Posterior cingulate gyrus (tissue), 11 donors: ENCODE measurements around the gene XIRP1.
"Not testable (repeated sequence)": the region's sequence is repeated elsewhere in the genome, so short reads cannot be mapped to it uniquely, and the experiment has no call there.

ENCODE experiments used
- DNase-seq, 10 donors: peaks; one replicate each; pipeline versions ENCODE4 v3.0.0 to v3.0.0-alpha.2; 2020 to 2021; ENCODE audit warnings: mixed read lengths in 3 of 10
- intact Hi-C: fragments of 100-400 bp; cut with DNase I; formaldehyde crosslinking; loops from one replicate; pipeline ENCODE4 v1.15.1; 2023

The XIRP1 gene

DNA sequence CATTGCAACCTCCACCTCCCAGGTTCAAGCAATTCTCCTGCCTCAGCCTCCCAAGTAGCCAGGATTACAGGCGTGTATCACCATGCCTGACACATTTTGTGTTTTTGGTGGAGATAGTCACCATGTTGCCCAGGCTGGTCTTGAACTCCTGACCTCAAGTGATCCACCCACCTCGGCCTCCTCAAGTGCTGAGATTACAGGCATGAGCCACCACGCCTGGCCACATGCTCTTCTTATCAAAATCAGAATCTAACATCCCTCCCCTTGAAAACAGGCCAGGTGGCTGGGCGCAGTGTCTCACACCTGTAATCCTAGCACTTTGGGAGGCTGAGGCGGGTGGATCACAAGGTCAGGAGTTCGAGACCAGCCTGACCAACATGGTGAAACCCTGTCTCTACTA lies 21.5 kb downstream of the XIRP1 start:
- DNase-seq, intact Hi-C loops: not testable (repeated sequence)

DNA sequence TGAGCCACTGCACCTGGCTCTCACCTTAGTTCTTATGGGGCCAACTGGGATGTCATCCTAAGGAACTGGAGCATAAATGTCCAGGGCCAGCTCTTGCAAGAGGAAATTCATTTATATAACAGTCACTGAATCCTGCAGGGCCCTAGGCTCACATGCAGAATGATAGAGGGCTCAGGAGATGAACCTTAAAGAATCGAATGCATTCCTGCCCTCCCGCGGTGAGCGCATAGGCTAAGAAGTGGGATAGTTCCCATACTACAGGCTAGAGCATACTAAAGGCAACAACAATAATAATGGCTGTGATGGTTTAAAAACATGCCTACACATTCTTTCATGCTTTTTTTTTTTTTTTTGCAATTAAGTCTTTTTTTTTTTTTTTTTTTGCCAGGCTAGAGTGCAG lies 21.9 kb downstream of the XIRP1 start:
- no peak for DNase-seq
- intact Hi-C loops: no loop called here

DNA sequence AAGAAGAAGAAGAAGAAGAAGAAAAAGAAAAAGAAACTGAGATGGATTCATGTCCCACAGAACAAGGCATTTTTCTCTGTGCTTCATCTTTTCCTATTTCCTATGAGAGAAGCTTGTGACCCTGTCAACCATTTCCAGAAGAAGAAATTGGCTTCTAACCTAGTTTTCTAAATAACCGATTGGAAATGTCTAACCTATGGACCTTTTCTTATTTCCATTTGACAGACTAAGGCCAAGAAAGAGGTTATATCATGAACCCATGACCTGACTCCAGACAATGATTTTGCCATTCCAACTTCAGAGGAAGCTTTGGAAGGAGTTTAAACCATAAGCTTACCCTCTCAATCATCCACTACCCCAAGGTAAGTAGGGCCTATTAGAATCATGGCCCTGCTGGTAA lies 22.7 kb downstream of the XIRP1 start:
- no peak for DNase-seq
- intact Hi-C loops: no loop called here

DNA sequence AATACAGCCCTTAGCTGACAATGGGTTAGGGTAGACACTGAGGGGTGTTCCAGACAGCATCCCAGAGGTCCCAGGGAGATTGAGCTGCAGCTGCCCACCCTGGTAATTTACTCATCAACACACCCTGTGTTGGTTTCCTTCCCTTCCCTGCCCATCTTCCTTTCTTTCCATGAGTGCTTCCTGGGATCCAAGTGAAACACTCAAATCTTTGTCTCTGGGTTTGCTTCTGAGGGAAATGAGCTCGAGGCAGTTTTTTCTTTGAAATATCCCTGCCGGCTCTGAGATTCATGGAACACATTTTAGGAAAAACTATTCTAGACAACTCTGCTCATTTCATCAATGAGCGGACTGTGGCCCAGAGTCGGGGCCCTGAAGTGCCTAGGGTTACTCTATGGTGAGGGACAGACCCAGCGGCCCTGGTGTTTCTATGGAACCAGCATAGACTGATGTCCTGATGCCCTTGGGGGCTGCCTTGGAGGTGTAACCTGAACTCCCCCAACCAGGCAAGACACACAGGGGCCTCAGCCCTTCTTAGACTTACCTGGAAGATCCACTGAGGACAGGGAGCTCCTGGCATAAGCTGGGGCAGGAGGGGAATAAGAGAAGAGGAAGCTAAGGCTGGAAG lies 24.1 kb downstream of the XIRP1 start:
- DNase-seq: no peak
- intact Hi-C loops: no loop called here

DNA sequence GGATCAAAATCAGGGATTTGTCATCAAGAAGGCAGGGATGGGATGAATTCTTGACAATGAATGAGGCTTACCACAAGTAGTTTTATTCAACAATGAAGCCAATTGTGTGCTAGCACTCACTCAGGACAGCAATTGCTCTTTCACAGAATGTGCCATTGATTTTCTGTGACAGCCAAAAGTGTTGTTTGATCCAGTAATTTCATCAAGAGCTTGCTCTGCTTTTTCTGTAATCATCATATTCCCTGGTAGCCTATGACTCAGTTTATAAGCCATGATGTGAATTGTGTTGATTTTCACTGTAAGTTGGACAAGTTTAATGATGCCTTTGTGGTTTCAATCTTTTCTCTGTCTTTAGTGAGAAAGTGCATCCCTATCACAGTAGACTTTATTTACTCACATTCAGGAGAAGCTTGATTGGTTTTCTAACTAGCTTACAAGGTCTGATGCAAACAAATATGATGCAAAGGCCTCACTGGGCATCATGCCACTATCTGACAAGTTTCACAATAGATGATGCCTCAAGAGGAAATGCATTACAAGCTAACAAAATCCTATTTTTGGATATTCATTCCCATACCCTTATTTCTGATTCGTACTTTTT lies 25.4 kb downstream of the XIRP1 start:
- no peak for DNase-seq
- intact Hi-C loops: no loop called here

DNA sequence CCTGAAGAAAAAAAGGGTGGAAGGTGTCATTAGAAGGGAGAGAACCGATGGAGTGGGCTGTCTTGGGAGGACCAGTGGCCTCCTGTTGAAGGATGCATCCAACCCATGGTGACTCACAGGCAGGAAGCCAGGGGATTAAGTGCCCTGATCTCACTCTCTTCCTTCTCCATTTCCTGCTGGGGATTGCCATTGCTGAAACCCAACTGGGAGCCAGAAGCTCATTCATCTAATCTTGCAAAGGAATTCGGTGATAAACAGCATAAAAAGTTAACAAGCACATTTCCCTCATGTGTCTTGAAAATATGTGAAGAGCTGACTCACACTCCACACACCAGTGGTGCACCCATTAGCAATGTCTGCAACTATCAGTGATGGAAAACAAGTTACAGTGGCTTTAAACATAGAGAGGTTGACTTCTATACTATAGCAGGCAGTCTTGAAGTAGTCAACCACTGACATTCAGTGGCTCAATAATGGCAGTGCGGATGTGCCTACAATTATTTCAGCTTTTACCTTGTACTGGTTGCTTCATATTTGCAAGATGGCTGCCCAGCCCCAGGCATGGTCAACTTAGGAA lies 26.2 kb downstream of the XIRP1 start:
- DNase-seq: no peak
- intact Hi-C loops: no loop called here

DNA sequence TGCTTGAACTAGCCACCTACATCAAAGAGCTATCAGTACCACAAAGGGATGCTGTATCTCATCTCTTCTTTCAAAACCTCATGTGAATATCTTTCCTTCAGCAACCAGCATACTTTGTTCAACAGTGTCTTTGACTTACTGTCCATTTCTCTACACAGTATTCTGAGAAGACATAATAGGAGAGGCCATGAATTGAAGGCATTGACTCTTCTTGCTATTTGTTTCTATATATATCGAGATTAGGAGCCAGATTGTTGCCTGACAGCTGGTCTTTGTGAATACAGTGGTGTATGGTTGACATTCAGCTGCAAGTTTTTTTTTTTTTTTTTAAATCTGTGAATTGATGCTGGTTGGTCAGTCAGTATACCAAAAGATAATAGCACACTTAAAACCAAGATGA lies 26.9 kb downstream of the XIRP1 start:
- intact Hi-C loops: no loop called here
- DNase-seq: no peak

DNA sequence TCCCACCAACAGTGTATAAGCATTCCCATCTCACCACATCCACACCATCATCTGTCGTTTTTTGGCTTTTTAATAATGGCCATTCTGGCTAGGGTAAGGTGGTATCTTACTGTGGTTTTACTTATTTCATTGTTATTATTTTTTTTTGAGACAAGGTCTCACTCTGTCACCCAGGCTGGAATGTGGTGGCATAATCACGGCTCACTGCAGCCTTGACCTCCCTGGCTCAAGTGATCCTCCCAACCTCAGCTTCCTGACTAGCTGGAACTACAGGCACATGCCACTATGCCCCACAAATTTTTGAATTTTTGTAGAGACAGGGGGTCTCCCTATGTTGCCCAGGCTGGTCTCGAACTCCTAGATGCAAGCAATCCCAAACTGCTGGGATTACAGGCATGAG lies 28.0 kb downstream of the XIRP1 start:
- no peak for DNase-seq
- intact Hi-C loops: no loop called here

DNA sequence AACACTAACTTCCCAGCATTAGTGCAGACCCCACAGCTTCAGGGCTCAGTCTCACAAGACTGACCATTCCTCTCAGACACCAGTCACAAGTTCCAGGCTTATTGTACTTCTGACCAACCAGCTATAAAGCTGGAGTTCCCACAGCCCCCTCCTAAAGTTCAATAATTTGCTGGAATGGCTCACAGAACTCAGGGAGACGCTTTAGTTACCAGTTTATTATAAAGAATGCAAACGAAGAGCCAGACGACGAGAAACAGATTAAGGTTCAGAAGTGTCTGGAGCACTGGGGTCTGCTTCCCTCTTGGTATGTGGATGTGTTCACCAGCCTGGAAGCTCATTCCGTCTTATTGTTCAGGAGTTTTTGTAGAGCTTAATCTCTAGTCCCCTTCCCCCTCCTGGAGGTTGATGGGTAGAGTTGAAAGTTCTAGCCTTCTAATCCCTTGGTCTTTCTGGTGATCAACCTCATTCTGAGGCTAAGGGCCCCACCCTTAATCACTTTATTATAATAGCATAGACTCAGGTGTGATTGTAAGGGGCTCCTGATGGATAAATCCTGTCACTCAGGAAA lies 34.2 kb downstream of the XIRP1 start:
- no peak for DNase-seq
- intact Hi-C loops: no loop called here

DNA sequence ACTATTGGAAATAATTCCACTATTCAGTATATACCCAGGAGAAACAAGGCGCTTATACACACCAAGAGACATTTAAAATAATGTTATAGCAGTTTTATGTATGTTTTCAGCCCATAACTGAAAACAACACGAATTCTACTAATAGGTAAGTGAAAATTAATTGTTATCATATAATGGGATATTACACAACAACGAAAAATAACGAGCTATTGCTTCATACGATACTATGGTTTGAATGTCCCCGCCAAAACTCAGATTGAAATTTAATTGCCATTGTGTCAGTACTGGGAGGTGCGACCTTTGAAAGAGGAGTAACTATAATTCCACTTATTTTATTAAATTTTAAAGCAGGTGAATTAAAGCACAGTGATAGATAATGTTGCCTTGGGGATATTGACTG lies 35.0 kb downstream of the XIRP1 start:
- intact Hi-C loops: no loop called here
- DNase-seq: no peak

DNA sequence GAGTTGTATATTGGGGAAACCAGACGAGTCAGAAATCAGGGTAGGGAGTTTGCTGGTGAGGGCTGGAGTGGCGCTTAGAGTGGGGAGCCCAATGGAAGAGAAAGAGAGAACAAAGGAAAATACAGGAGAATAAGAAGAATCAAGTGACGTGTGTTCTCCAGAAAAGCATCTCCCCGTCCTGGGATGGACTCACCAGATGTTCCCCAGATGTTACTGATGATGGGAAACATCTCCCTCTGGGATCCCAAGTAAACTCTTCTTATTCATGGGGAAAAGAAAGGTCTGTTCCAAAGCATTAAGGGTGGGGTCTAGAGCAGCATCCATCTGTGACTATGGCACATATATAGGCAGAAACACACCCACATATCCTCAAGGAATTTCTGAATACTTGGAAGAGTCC lies 36.0 kb downstream of the XIRP1 start:
- no peak for DNase-seq
- intact Hi-C loops: no loop called here

DNA sequence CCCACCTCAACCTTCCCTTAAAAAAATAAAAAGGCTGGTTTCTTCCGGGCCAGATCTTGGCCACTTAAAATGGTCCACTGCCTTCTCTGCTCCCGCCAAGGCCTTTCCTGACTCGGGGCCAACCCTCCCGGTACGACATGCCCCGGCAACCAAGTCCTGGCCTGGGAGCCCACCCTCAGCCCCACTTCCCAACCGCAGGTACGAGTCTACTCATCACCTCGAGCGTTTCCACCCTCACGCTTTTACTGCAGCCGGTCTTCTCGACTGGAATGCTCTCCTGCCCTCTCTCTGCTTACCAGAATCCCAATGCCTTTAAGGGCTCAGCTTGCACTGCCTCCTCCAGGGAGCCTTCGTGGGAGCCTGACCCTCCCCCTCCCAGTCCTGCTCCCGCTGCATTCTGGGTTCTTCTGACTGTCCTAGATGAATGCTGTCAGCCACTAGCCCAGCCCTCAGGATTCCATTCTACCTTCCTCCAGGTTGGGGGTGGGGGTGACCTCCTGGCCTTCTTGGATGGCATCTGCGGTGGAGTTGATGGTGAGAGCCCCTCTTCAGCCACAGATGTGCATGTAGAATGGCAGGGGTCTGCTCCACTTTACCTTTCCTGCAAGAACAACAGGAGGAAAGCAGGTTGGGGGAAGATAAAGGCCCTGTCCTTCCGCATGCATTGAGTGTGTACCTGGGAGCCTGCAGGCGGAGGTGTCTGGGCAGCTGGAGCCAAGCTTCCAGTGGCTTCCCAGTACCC lies 37.9 kb downstream of the XIRP1 start:
- DNase-seq: no peak
- intact Hi-C loops: no loop called here

DNA sequence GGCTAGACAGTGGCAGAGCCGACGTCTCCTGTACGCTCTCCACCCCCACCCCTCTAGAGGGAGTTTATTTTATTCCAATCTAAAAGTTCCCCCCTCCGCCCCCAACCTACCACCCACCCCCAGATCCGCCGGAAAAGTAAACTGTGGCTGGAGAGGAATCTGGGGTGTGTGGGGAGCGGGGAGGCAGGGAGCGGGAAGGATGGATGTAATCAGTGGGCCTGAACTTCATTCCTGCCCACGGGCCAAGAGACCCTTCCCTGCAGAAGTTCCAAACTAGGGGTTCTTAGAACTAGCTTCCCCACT lies 38.5 kb downstream of the XIRP1 start:
- DNase-seq: no peak
- intact Hi-C loops: no loop called here

DNA sequence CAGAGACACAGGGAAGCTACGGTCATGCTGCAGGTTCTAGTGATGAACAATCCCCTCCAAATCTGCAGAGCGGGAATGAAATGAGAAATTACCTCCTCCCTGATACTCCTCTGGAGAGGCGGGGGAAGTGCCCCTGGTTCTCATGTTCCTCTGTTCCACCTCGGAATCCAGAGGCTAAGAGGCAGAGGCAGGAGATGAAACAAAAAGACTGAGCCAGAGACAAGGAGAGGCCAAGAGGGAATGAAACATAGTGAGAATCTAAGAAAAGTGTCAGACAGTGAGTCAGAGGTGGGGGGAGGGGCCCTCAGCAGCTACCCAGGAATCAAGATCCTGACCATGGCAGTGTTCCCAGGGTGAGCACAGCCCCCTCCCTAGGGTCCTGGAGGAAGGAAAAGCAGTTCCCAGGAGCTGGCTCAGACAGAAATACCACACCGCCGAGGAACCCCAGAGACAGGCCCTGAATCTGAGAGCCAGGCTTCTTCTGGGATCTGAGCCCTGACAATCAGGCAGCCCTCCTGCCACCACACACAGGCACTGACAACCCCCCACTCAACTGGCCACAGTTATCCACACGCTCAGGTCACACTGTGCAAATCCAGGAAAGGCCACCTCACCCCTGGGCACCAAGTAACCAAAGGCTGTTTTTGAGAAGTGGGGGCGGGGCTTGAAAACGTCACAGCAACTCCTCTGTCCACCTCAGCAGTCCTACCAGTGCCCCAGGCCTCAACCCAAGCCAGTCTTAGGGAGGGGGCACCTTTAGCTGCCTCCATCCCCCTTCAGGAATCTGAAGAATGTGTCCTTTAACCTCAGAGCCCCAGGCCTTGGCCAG lies 41.4 kb downstream of the XIRP1 start:
- intact Hi-C loops: no loop called here
- peak in 7 of 10 donors; percentile 41 to 92 (median 56) for DNase-seq

DNA sequence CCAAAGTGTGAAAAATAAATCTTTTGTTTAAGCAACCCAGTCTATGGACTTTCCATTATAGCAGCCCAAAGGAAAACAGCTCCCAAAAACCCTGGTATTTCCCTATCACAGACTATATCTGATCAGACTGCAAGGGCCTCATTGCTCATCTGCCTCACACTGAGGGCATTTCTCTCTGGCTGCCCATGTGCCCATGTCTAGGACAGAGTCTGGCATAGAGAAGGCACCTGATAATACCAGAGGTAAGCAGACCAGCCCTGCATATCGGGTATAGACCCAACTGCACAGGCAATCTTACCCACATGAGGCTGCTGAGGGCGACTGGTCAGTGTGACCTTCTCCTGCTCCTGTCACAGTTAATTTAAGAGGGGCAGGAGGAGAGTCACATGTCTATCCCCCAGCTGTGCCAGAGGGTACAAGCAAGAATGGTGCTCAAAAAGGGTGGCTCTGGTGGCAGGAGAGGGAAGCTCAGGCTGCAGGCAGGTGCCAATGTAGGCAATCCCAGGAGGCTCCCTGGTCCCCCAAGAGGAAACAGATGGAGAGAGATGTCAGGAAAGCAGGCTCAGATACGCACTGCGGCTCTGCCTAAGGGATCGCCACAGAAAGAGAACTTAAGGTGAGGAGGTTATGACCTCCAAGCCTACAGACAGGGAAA lies 42.1 kb downstream of the XIRP1 start:
- intact Hi-C loops: no loop called here
- DNase-seq: no peak

DNA sequence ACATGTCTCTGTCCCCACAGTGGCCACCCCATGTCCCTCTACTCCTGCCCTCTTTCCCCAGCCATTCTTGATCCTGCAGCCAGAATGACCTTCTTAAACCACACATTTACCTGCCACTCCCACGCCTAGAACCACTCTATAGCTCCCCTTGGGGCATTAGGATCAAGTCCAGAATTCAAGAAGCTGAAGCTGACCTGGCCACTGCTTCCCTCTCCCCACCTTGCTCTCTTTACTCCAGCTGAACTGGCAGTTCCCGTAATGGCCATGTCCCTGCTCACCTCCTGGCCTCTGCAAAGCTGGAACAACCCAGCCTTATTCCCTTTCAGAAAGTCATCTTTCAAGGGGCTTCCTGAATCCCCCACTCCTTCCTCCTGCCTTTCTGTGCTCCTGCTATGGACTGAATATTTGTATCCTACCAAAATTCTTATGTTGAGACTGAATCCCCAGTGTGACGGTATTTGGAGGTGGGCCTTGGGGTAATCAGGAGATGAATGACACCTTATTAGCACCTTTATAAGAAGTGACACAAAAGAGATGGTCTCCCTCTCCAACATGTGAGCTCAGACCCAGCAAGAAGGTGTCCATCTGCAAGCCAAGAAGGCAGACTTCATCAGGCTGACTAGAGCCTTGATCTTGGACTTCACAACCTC lies 42.8 kb downstream of the XIRP1 start:
- intact Hi-C loops: no loop called here
- DNase-seq: no peak

DNA sequence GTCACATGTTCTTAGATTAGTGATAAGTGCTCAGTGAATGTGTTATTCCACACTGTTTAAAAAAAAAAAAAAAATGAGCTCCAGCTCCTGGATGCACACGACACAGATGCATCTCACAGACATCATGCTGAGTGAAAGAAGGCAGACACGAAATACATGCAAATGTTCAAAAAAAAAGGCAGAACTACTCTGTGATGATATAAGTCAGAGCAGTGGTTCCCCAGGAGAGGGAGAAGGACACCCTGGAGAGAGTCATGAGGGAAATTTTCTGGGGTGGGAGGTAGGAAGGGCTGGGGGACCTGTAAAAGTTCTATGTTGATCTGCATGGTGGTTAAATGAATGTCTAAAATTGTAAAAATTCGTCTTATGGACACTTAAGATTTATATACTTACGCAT lies 43.3 kb downstream of the XIRP1 start:
- no peak for DNase-seq
- intact Hi-C loops: no loop called here

DNA sequence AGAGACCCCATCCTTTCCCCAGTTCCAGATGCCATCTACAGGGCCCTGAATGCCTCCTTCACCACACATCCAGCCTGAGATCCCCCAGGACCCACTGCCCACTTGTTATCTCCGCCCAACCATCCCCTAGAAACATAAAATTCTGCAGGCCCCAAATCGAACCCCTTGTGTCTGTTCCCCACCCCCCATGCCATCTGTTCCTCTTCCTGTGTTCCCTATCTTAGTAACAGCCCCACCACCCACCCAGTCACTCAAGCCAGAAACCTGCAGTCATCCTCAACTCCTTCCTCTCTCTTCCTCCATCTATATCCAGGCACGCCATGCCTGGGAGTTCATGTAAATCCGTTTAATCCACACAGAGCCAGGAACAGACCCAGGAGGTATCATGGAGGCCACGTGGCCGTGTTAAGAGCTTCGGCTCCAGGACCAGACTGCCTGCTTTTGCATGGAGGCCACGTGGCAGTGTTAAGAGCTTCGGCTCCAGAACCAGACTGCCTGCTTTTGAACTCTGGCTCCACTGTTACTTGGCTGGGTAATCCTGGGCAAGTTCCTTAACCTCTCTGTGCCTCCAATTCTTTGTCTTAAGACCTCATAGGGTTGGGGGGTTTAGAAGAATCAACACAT lies 43.8 kb downstream of the XIRP1 start:
- intact Hi-C loops: no loop called here
- peak in 2 of 10 donors; percentile 29 to 58 for DNase-seq

DNA sequence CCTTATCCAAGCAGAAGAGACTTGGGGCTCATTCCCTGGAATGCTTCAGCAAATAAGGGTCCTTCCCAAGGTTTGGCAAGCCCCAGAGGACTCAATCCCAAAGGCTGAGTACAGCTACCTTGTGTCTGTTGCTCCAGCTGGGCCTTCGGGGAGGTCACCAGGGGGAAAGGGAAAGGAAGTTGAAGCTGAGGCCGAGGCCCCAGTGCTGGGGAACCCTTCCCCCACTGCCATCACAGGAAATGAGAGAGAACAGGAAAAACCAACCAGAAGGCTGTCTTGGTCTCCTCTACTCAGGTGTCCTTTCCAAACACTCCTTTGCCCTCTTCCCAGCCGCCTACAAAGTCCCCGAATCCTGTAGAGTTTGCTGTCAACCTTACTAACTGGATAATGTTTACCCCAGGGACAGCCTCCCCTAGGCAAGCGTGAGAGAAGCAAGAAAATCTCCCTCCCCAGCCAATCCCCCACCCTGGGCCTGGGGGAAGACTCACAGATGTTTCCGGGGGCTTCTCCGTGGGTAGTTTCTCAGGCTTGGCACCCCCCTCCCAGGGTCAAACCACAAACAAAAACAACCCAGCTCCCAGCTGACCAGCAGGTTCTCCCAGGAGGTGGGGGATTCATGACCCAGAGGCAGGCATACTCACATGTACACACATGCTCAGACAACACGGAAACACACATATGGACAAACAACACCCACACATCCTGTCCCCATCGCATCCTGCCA lies 44.5 kb downstream of the XIRP1 start:
- intact Hi-C loops: no loop called here
- no peak for DNase-seq
